A549 (cell line): Measurements from ENCODE around the gene RXRG. TPM values are rescaled to one million over a fixed set of nuclear protein-coding genes. Genes with fewer than 3 reads are reported as not detected.

Experiments
- ATAC-seq, 2 experiments: fragments of 200-7000 bp in 1 of 2; fragments of >200 bp in 1 of 2; cut with Nextera tagmentation in 1 of 2; cut with Tn5 transposase in 1 of 2; 3 replicates each; pipeline versions ENCODE4 v1.8.0 to v1.9.1; 2018 to 2020; ENCODE audit warnings: mild to moderate bottlenecking in 1 of 2, moderate library complexity in 1 of 2
- CTCF ChIA-PET: fragments of 300-600 bp; sonication (Branson Sonifier 250); formaldehyde crosslinking; extraction: SDS; loops from one replicate; lab custom pipeline; 2021; ENCODE audit warnings: antibody characterized with exemption, inconsistent platforms; lab: Yijun Ruan, JAX
- POLR2A ChIA-PET: fragments of 350-600 bp; formaldehyde crosslinking; extraction: SDS; loops from one replicate; lab custom pipeline; 2021; ENCODE audit warnings: antibody characterized with exemption, inconsistent platforms; lab: Yijun Ruan, JAX
- DNase-seq, 2 experiments: peaks; one replicate each; pipeline versions ENCODE4 v3.0.0 to v3.0.0-alpha.2; 2011 to 2016; ENCODE audit warnings: low read depth in 1 of 2, low spot score in 1 of 2
- FAIRE-seq: peaks from 2 replicates; lab custom pipeline; 2011; peaks lifted over from hg19 to GRCh38; lab: Jason Lieb, UNC
- H3K27ac ChIP-seq, 2 experiments: fragments of >200 bp; sonication (Bioruptor Twin); formaldehyde crosslinking; 3 replicates each; pipeline ENCODE4 v1.5.1; 2016 to 2017
- H3K4me1 ChIP-seq: fragments of >200 bp; sonication (Bioruptor Twin); formaldehyde crosslinking; 3 replicates; pipeline ENCODE4 v1.6.1; 2016
- H3K4me2 ChIP-seq: fragments of >200 bp; sonication (Bioruptor Twin); formaldehyde crosslinking; 3 replicates; pipeline ENCODE4 v1.6.1; 2016
- H3K4me3 ChIP-seq: fragments of >200 bp; sonication (Bioruptor Twin); formaldehyde crosslinking; 3 replicates; pipeline ENCODE4 v1.5.1; 2016
- H3K9me3 ChIP-seq: fragments of >200 bp; sonication (Bioruptor Twin); formaldehyde crosslinking; 3 replicates; pipeline ENCODE4 v1.6.1; 2016
- BCL3 ChIP-seq: fragments of >200 bp; sonication (Bioruptor Twin); formaldehyde crosslinking; IDR thresholded peaks from 3 replicates; pipeline ENCODE4 v1.6.1; 2016
- CHD2 ChIP-seq: fragments of 150-350 bp; IDR thresholded peaks from 2 replicates; pipeline ENCODE4 v1.6.1; 2014; ENCODE audit warnings: low read length; ENCODE audit not compliant: partially characterized antibody
- CHD4 ChIP-seq: fragments of 200-600 bp; sonication (generic); IDR thresholded peaks from 2 replicates; pipeline ENCODE4 v1.6.1; 2016; ENCODE audit warnings: antibody characterized with exemption, mild to moderate bottlenecking, borderline replicate concordance
- ELK1 ChIP-seq: fragments of 150-350 bp; IDR thresholded peaks from 2 replicates; pipeline ENCODE4 v1.6.1; 2014; ENCODE audit warnings: low read depth, mild to moderate bottlenecking, low read length
- ESRRA ChIP-seq: fragments of 150-350 bp; IDR thresholded peaks from 2 replicates; pipeline ENCODE4 v1.6.1; 2014; ENCODE audit warnings: mild to moderate bottlenecking, low read length, borderline replicate concordance
- GATA3 ChIP-seq: IDR thresholded peaks from 2 replicates; pipeline ENCODE4 v1.6.1; 2012; ENCODE audit warnings: borderline replicate concordance
- HDAC2 ChIP-seq: fragments of 200-600 bp; sonication (generic); IDR thresholded peaks from 2 replicates; pipeline ENCODE4 v1.6.1; 2016
- HOXB13 ChIP-seq: fragments of 250-450 bp; sonication (Bioruptor Pico); IDR thresholded peaks from 2 replicates; pipeline ENCODE4 v1.5.0; 2020; ENCODE audit warnings: low read depth, mild to moderate bottlenecking, moderate library complexity
- HOXB5 ChIP-seq: fragments of 250-450 bp; sonication (Bioruptor Pico); IDR thresholded peaks from 2 replicates; pipeline ENCODE4 v1.5.0; 2020; ENCODE audit warnings: mild to moderate bottlenecking, moderate library complexity
- JUN ChIP-seq, 2 experiments: fragments of >200 bp; sonication (Bioruptor Twin); formaldehyde crosslinking; IDR thresholded peaks; 2 replicates in 1 of 2; 3 replicates in 1 of 2; pipeline ENCODE4 v1.6.1; 2016 to 2017
- KDM5A ChIP-seq: fragments of 200-600 bp; sonication (generic); IDR thresholded peaks from 2 replicates; pipeline ENCODE4 v1.6.1; 2016; ENCODE audit warnings: antibody characterized with exemption, mild to moderate bottlenecking
- MAFK ChIP-seq: fragments of 450-650 bp; IDR thresholded peaks from 2 replicates; pipeline ENCODE4 v1.6.1; 2014; ENCODE audit not compliant: partially characterized antibody
- MAX ChIP-seq: IDR thresholded peaks from 2 replicates; pipeline ENCODE4 v1.6.1; 2012
- NFE2L2 ChIP-seq: fragments of 150-350 bp; conservative IDR thresholded peaks from 2 replicates; pipeline ENCODE4 v1.6.1; 2014; ENCODE audit warnings: low read length
- NR3C1 ChIP-seq: fragments of >200 bp; sonication (Bioruptor Twin); formaldehyde crosslinking; IDR thresholded peaks from 3 replicates; pipeline ENCODE4 v1.6.1; 2017
- PHF8 ChIP-seq: fragments of 200-600 bp; sonication (generic); IDR thresholded peaks from 2 replicates; pipeline ENCODE4 v1.6.1; 2016; ENCODE audit warnings: low read depth, mild to moderate bottlenecking, antibody characterized with exemption, moderate library complexity, borderline replicate concordance
- RAD21 ChIP-seq, 2 experiments: fragments of >200 bp in 1 of 2; sonication (Bioruptor Twin) in 1 of 2; formaldehyde crosslinking in 1 of 2; IDR thresholded peaks in 1 of 2; conservative IDR thresholded peaks in 1 of 2; 2 replicates in 1 of 2; 3 replicates in 1 of 2; pipeline ENCODE4 v1.6.1; 2012 to 2018; ENCODE audit warnings: inconsistent platforms in 1 of 2
- RARB ChIP-seq: fragments of 250-450 bp; sonication (Bioruptor Pico); IDR thresholded peaks from 2 replicates; pipeline ENCODE4 v1.8.0; 2021; ENCODE audit warnings: mild to moderate bottlenecking, moderate library complexity
- REST ChIP-seq: fragments of 200-600 bp; sonication (generic); IDR thresholded peaks from 2 replicates; pipeline ENCODE4 v1.6.1; 2016; ENCODE audit warnings: antibody characterized with exemption, mild to moderate bottlenecking, moderate library complexity
- RFX5 ChIP-seq: fragments of 450-650 bp; IDR thresholded peaks from 2 replicates; pipeline ENCODE4 v1.7.1; 2014; ENCODE audit warnings: antibody characterized with exemption, mild to moderate bottlenecking, moderate library complexity
- SMC3 ChIP-seq: fragments of >200 bp; sonication (Bioruptor Twin); formaldehyde crosslinking; IDR thresholded peaks from 3 replicates; pipeline ENCODE4 v1.6.1; 2018; ENCODE audit warnings: inconsistent platforms
- SREBF2 ChIP-seq: fragments of 450-650 bp; IDR thresholded peaks from 2 replicates; pipeline ENCODE4 v1.6.1; 2014; ENCODE audit warnings: mild to moderate bottlenecking, moderate library complexity
- TFCP2L1 ChIP-seq: fragments of 250-450 bp; sonication (Bioruptor Pico); IDR thresholded peaks from 2 replicates; pipeline ENCODE4 v1.5.0; 2021; ENCODE audit warnings: mild to moderate bottlenecking
- TP53 ChIP-seq: fragments of 250-450 bp; sonication (Bioruptor Pico); IDR thresholded peaks from 2 replicates; pipeline ENCODE4 v1.5.0; 2021; ENCODE audit warnings: mild to moderate bottlenecking, moderate library complexity
- ZFP36 ChIP-seq: fragments of 450-650 bp; IDR thresholded peaks from 2 replicates; pipeline ENCODE4 v1.6.1; 2014; ENCODE audit warnings: borderline replicate concordance; ENCODE audit not compliant: partially characterized antibody
- ZNF302 ChIP-seq: fragments of 250-450 bp; sonication (Bioruptor Pico); IDR thresholded peaks from 2 replicates; pipeline ENCODE4 v1.9.0; 2021; ENCODE audit warnings: inconsistent platforms, mild to moderate bottlenecking, moderate library complexity
- ZSCAN20 ChIP-seq: fragments of 250-450 bp; sonication (Bioruptor Pico); IDR thresholded peaks from 2 replicates; pipeline ENCODE4 v1.8.0; 2022; ENCODE audit warnings: mild to moderate bottlenecking, moderate library complexity
- WGBS: methylation state at CpG from one replicate; pipeline ENCODE4 v1.1.6; 2017; ENCODE audit errors: missing lambda C conversion rate; 5-methylcytosine and 5-hydroxymethylcytosine counted together
- polyA plus RNA-seq, 4 experiments: library from polyadenylated mRNA; depleted of rRNA in 3 of 4; stranded (reverse); fragments of >200 nt; fragmentation: RNase III in 1 of 4; extraction: RNeasy Plus Mini Kit Qiagen cat#74134 plus additional on column Dnase treatment in 1 of 4; gene quantifications; 2 replicates in 3 of 4; 3 replicates in 1 of 4; pipeline ENCODE4 v1.2.3, GENCODE V29; 2011 to 2017
- TF ChIP-seq, protein P1 (sequence below): IDR thresholded peaks from 2 replicates; pipeline ENCODE4 v1.6.1; 2012; ENCODE audit warnings: low read depth, borderline replicate concordance

The RXRG gene
- polyA plus RNA-seq, 2 of the 4 experiments (the other 2 are of a cell fraction), result not detected

DNA sequence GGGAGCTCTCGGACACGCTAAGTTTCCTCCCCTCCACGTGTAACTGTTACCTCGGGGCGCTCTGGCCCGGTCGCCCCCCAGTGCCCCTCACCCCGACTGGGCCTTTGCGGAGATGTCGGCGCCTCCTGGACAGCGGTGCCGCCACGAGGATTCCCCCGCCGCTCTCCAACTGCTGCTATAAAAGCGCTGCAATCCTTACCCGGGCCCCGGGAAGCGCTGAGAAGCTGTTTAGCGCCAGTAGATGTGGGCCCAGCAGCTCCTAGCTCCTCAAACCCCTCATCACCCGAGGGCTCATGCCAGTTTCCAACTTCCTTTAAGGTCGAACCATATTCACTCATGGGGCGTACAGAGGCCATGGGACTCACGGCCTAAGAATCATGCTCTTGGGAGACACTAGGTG lies 88.0 kb downstream of the RXRG start (continued):
- TF ChIP-seq, protein P1, sequence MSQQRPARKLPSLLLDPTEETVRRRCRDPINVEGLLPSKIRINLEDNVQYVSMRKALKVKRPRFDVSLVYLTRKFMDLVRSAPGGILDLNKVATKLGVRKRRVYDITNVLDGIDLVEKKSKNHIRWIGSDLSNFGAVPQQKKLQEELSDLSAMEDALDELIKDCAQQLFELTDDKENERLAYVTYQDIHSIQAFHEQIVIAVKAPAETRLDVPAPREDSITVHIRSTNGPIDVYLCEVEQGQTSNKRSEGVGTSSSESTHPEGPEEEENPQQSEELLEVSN, result no peak
- TF ChIP-seq REST, result no peak
- TF ChIP-seq CHD4, result no peak
- no peak for TF ChIP-seq JUN (IDR thresholded peaks at IDR 0.05)
- no peak for TF ChIP-seq MAFK
- no peak for TF ChIP-seq ZFP36
- TF ChIP-seq RFX5, result no peak
- TF ChIP-seq NR3C1, result no peak
- TF ChIP-seq HDAC2, result no peak
- no peak for TF ChIP-seq ZNF302 (CRISPR knock-in tag)
- TF ChIP-seq KDM5A, result no peak
- no peak for TF ChIP-seq ESRRA

DNA sequence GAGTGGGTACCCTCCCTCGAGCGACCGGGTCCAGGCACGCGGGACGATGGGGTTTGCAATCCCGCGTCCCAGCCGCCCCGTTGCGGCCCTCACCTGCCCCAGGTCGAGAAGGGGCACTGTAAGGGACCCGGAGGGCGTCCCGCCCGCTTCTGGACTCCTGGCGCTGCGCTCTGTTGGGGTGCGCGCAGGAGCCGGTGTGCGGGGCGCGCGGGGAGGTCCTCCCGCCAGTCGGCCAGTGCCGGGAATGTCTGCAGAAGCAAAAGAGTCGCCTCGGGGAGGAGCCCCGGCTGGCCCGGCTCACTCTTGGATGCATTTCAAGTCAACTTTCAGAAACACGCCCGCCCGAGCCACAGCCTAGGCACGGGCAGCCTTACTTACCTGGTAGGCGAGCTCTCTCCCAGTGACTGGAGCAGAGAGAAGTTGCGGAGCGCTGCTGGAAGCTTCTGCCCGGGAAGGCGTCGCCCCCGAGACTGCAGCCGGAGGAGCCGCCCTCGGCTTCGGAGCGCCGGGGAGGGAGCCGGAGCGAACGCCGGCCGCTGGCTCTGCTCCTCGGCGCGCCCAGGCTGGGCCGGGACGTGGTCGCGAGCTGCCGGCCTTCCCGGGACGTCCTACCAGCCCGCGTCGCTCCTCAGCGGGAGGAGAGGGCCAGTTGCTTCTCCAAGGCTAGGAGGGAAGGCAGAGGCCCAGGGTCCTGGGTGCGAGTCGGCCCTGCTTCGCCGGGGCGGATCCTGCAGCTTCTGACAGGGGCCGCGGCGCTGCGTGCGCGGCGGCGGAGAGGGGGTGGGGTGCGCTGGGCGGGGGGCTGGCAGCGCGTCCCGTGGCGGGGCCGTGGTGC lies 88.7 kb downstream of the RXRG start, which contains the start of gene LMX1A:
LMX1A (minus strand) TSS at position 739 of the 835 bp plus-strand sequence. CDS start 1,156 bp downstream, outside the sequence.
- 8% methylated on average over 46 of the region's 88 CpGs for WGBS
- H3K4me2 ChIP-seq, result peak within 1 kb of the TSS; percentile 79
- peak; percentile 37 to 65; a peak in 5 of 6 replicates for ATAC-seq
- CTCF ChIA-PET, result interaction anchor here (1.4 to 1.7 kb wide), 2 partner anchors 11 to 12 kb away, joined by 7 to 9 read pairs; no protein-coding TSS in a partner anchor
- TF ChIP-seq CHD2 (no peak), MAX (no peak), TFCP2L1 (CRISPR knock-in tag) (no peak), PHF8 (no peak), RAD21 (conservative IDR thresholded peaks at IDR 0.05 in 1 of 2, IDR thresholded peaks at IDR 0.05 in 1 of 2) (no peak), ESRRA (no peak), SREBF2 (no peak), ZNF302 (CRISPR knock-in tag) (no peak), REST (no peak), TP53 (CRISPR knock-in tag) (no peak), ZSCAN20 (CRISPR knock-in tag) (no peak), RARB (CRISPR knock-in tag) (no peak), KDM5A (no peak), HOXB5 (no peak), HOXB13 (CRISPR knock-in tag) (no peak), BCL3 (no peak), NFE2L2 (no peak), SMC3 (no peak), GATA3 (no peak), ELK1 (no peak)
- peak within 1 kb of the TSS; percentile 35 for H3K4me3 ChIP-seq
- DNase-seq, result peak; percentile 14 to 18
- H3K4me1 ChIP-seq, result peaks cover 3% of the 10 kb centered on the region; the same call in 1 of the 3 replicates
- POLR2A ChIA-PET, result no interaction called here
- no peak for FAIRE-seq
- no peaks in the 10 kb centered on the region for H3K9me3 ChIP-seq
- H3K27ac ChIP-seq, result no peak within 1 kb of the TSS
